GM21360 (cell line): ENCODE data around the gene RAB28.

Source experiments
- ATAC-seq: cut with Tn5 transposase; IDR thresholded peaks from one replicate; pipeline ENCODE4 v1.9.1; 2021; ENCODE audit warnings: mild to moderate bottlenecking, moderate library complexity; ENCODE audit not compliant: unreplicated experiment

RAB28 gene

GRCh38 chr4:13511101-13511500 is 27.0 kb upstream of the RAB28 start:
- no peak for ATAC-seq

- ATAC-seq: no peak
Observed at GRCh38 chr4:13509442-13509841, 25.3 kb upstream of the RAB28 start.

- ATAC-seq: no peak
Observed at GRCh38 chr4:13504374-13504773, 20.2 kb upstream of the RAB28 start.

- no peak for ATAC-seq
Observed at GRCh38 chr4:13498469-13498868, 14.3 kb upstream of the RAB28 start.

DNA sequence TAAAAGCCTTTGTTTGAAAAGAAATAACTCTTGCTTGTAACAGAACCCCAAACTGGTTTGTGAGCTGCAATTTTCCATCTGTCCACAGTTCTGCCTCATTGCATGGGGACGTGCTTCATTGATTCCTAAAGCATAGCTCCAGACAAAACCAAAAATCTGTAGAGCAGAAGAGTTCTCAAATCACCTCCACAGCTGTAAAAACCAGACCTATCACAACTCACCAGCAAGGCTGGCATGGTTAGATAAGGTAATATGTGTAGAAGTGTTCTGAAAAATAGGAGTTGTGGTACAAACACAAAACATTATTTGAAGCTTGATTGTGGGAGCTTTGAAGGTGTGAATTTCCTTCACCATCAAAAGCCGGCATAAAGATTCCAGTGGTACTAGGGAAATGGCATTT is 12.5 kb upstream of the RAB28 start:
- ATAC-seq: no peak

GRCh38 chr4:13495753-13496152 is 11.6 kb upstream of the RAB28 start:
- no peak for ATAC-seq

DNA sequence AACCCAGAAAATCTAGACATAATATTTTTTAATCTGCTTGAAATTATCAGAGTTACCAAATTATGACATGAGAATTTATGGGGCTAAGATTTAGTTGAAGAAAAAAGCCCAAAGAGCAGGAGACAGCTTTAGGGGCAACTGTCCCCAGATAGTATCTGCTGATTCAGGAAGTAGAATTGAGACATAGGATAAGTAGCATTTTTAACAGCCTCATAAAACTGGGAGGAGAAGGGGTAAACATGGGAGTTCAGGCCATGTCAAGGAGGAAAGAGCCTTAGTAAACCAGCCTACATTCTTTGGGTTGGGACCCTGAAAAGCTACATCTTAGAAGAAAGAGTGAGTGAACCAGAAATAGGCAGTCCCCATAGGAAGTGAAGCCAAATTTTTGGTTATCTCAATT is 9.7 kb upstream of the RAB28 start:
- no peak for ATAC-seq

DNA sequence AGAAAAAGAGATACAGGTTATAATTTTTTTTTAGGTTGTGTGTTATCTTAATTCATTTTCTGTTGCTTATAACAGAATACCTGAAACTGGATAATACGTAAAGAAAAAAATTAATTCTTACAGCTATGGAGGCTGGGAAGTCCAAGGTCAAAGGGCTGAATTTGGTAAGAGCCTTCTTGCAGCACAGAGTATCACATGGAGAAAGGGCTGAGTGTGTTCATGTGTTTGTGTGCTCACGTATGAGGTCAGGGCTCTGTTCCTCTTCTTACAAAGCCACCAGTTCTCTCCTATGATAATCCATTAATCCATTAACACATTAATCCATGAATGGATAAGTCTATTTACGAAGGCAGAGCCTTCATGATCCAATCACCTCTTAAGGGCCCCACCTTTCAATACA is 8.6 kb upstream of the RAB28 start:
- ATAC-seq: no peak

- peak; percentile 36 for ATAC-seq
Observed at GRCh38 chr4:13484749-13485221, 645 bp upstream of the RAB28 start.

GRCh38 chr4:13483768-13484121 is 395 bp downstream of the RAB28 start:
- peak; percentile 9 for ATAC-seq

GRCh38 chr4:13483136-13483767 is 888 bp downstream of the RAB28 start:
- ATAC-seq: peak; percentile 9

- ATAC-seq: no peak
Observed at GRCh38 chr4:13481569-13481968, 2.6 kb downstream of the RAB28 start.

DNA sequence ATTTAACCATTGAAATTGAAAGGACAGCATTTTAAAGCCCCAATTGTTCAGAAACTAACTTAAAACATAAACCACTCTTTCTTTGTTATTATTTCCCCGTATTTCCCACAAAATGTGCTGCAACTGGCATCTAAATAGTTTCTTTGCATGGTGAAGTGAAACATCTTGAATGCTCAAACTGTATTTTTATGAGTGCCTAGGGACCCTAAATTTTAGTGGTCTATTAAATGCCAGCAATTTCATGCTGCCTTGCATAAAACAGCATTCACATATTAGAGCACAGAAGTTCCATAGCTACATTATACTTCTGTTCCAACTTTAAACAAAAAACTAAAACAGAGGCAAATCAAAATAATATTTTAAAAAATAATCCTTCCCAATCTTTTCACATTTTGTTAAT is 5.4 kb downstream of the RAB28 start:
- no peak for ATAC-seq

DNA sequence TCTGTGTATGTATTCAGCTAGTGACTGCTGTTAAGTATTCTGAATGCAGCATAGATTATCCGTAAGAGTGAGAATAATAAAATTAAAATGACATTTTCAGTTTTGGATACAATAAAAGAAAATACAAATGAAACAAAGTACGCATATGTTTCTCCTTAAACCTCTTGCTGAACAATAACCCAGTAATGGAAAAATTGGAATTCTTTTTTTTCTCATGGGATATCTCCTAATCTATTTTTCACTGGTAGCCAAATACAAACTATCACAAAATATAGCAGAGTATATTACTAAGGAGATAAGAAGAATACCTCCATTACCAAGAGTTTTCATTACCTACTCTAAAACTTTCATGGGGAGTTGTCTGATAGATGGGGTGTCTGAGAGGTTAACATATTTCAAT is 6.0 kb downstream of the RAB28 start:
- no peak for ATAC-seq

DNA sequence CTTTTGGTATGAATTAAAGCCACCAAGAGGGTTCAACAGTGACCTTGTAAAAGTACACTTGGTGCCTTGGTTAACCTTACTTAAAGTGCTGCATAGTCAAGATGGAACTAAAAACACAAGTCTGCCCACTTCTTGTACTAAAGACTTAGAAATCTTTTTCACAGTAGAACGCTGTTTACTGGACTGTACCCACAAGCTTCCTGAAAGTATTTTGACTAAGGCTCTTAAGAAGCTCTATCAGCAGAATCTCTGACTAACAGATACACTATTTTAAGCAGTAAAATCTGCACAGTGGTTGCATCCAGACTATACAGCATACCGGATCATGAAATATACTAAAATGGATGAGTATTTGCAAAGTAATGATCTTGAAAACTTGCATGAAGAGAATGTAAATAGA is 7.2 kb downstream of the RAB28 start:
- ATAC-seq: peak; percentile 85

DNA sequence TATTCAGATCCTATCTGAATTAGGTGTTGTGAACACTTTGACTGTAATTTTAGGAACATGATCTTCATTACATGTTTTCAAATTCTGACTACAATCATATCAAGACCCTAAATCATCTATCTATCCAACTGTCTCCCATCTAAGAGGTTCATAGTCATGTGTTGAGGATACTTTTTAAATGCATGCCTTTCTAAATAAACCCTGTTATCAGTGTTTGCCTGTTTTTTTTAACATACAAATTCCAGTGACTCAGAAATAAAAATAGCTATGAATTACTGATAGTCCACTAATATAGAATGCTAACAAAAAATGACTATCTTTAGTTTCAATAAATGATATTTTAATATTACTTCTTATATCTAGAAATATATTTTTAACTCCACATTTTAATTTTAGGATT is 8.0 kb downstream of the RAB28 start:
- no peak for ATAC-seq

GRCh38 chr4:13471400-13471799 is 12.7 kb downstream of the RAB28 start:
- ATAC-seq: no peak

DNA sequence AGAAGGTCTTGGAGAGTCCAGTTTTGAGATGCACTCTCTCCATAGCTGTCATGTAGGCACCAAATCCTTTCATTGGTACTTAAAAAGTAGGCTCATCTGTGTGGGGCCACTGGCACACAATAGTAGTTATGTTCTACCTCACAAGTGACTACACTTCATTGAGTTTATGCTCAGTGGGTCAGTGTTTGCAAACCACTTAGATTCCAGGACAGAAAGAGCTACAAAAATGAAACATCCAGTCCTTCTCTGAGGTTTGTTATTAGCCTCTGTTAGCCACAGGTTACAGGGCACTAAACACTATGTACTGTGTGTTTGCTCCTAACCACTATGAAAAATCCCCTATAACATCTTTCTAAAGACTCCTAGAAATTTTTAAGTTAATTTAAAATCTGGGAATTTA is 13.8 kb downstream of the RAB28 start:
- ATAC-seq: no peak

DNA sequence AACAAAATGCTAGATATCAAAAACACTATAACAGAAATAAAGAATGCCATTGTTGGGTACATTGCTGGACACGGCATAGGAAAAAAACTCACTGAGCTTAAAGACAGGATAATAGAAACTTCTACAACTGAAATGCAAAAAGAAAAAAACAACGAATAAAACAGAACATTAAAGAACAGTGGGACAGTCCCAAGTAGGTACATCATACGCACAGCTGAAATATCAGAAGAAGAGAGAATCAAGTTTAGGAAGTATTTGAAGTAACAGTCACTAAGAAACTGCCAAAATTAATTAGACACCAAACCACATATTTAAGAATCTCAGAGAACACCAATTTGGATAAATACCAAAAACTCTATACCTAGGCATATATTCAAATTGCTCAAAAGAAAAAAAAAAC is 19.2 kb downstream of the RAB28 start:
- no peak for ATAC-seq

- ATAC-seq: no peak
Observed at GRCh38 chr4:13464543-13464942, 19.6 kb downstream of the RAB28 start.

DNA sequence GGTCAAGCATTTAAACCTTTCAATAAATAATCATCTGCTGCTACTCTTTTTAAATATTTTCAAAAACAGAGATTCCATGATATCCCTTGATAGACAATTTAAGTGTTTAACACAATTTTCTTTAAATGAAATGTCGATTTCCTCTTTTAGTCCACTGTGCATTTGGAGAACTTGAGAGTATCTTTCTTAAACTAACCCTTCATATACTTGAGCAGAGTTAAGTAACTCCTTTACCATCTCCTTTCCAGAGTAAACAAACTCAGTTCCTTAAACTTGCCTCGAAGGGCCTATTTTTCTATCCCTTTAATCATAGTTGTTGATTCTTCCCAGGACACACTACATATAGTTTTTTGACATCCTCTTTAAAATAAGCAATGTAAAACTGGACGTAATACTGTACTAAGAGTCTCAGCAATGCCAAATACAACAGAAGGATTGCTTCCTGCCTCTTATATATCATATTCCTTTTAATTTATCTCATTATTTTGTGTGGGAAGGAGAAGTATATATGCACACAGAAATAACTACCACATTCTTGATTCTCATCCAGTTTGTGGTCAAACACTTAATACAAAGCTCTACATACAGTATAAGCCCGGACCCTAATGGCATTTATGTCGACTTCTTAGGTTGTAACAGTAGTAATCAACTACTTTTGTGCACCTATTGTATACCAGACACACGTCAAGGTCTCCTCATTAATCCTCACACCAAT is 22.8 kb downstream of the RAB28 start:
- no peak for ATAC-seq

- ATAC-seq: no peak
Observed at GRCh38 chr4:13455411-13455810, 28.7 kb downstream of the RAB28 start.

DNA sequence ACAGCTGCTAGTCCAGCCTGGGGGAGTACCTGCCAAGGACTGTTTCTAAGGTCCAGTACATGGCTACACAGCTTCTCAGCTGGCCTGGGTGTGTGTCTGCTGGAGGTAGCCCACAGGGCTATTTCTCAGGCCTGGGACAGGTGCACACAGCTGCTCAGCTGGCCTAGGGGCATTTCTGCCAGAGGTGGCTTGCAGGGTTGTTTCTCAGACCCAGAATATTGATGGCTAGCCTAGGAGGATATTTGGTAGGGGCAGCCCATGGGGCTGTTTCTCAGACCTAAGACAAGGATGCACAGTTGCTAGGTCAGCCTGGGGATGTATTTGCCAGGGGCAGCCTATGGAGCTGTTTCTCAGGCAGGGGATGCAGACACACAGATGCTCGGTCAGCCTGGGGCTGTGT is 29.4 kb downstream of the RAB28 start:
- no peak for ATAC-seq
